HG02678 (cell line): ENCODE data around the gene RGS9.

Experiments used
- ATAC-seq: cut with Tn5 transposase; IDR thresholded peaks from one replicate; pipeline ENCODE4 v1.9.1; 2021; ENCODE audit warnings: mild to moderate bottlenecking, moderate library complexity; ENCODE audit not compliant: unreplicated experiment

RGS9 gene

GRCh38 chr17:65249774-65250173 lies 112.6 kb downstream of the RGS9 start:
- ATAC-seq: no peak

GRCh38 chr17:65254166-65254565 lies 117.0 kb downstream of the RGS9 start:
- ATAC-seq: no peak

- ATAC-seq: no peak
These were observed 122.1 kb downstream of the RGS9 start for GRCh38 chr17:65259281-65259680.

GRCh38 chr17:65259696-65260485 lies 122.7 kb downstream of the RGS9 start:
- ATAC-seq: no peak

- ATAC-seq: no peak
These were observed 123.5 kb downstream of the RGS9 start for GRCh38 chr17:65260626-65261025.

- ATAC-seq: no peak
These were observed 124.0 kb downstream of the RGS9 start for GRCh38 chr17:65261152-65261551.

- no peak for ATAC-seq
These were observed 124.8 kb downstream of the RGS9 start for GRCh38 chr17:65261682-65262636.

- ATAC-seq: no peak
These were observed 128.1 kb downstream of the RGS9 start for GRCh38 chr17:65265276-65265675.

GRCh38 chr17:65268832-65269231 lies 131.7 kb downstream of the RGS9 start:
- ATAC-seq: no peak

GRCh38 chr17:65270499-65271253 lies 133.5 kb downstream of the RGS9 start:
- no peak for ATAC-seq

- ATAC-seq: no peak
These were observed 134.1 kb downstream of the RGS9 start for GRCh38 chr17:65271296-65271695.
